GM21423 (cell line): ENCODE results near the gene NMU.
"Not testable (repeated sequence)": the region's sequence is repeated elsewhere in the genome, so short reads cannot be mapped to it uniquely, and the experiment has no call there.

Experiments used
- ATAC-seq: cut with Tn5 transposase; IDR thresholded peaks from one replicate; pipeline ENCODE4 v1.9.1; 2021; ENCODE audit warnings: mild to moderate bottlenecking, moderate library complexity; ENCODE audit not compliant: unreplicated experiment

The NMU gene

GRCh38 chr4:55635741-55636655, at the start of gene NMU:
NMU (minus strand) TSS chr4:55636298; CDS start chr4:55636192, 106 bp downstream.
- ATAC-seq = peak; percentile 76

- ATAC-seq = no peak
Measured at GRCh38 chr4:55684276-55684675, 48.2 kb upstream of the NMU start.

GRCh38 chr4:55682797-55683196, 46.7 kb upstream of the NMU start:
- not testable (repeated sequence) for ATAC-seq

GRCh38 chr4:55682295-55682694, 46.2 kb upstream of the NMU start:
- no peak for ATAC-seq

GRCh38 chr4:55681430-55681829, 45.3 kb upstream of the NMU start:
- ATAC-seq = no peak

GRCh38 chr4:55675196-55675793, 39.2 kb upstream of the NMU start:
- no peak for ATAC-seq

- no peak for ATAC-seq
Measured at GRCh38 chr4:55673424-55673823, 37.3 kb upstream of the NMU start.

- ATAC-seq = no peak
Measured at GRCh38 chr4:55671667-55672066, 35.6 kb upstream of the NMU start.

- no peak for ATAC-seq
Measured at GRCh38 chr4:55670695-55671094, 34.6 kb upstream of the NMU start.

GRCh38 chr4:55668449-55668848, 32.4 kb upstream of the NMU start:
- ATAC-seq = no peak

- ATAC-seq = no peak
Measured at GRCh38 chr4:55666535-55666934, 30.4 kb upstream of the NMU start.

GRCh38 chr4:55663145-55663544, 27.0 kb upstream of the NMU start:
- ATAC-seq = no peak

GRCh38 chr4:55661398-55662056, 25.4 kb upstream of the NMU start:
- ATAC-seq = no peak

GRCh38 chr4:55658657-55659056, 22.6 kb upstream of the NMU start:
- ATAC-seq = no peak

- no peak for ATAC-seq
Measured at GRCh38 chr4:55654131-55654530, 18.0 kb upstream of the NMU start.

GRCh38 chr4:55650483-55650882, 14.4 kb upstream of the NMU start:
- ATAC-seq = no peak

GRCh38 chr4:55637272-55637820, 1.2 kb upstream of the NMU start:
- ATAC-seq = no peak

GRCh38 chr4:55636656-55636999, 530 bp upstream of the NMU start:
- ATAC-seq = no peak

GRCh38 chr4:55635282-55635681, 816 bp downstream of the NMU start:
- no peak for ATAC-seq

GRCh38 chr4:55634417-55635128, 1.5 kb downstream of the NMU start:
- no peak for ATAC-seq

GRCh38 chr4:55633903-55634302, 2.2 kb downstream of the NMU start:
- ATAC-seq = no peak
